Measurements from ENCODE around the gene IP6K1. TPM values are rescaled to one million over a fixed set of nuclear protein-coding genes. Genes with fewer than 3 reads are reported as not detected.

Gene IP6K1
- total RNA-seq, 1 donor: 47.9 TPM

GRCh38 chr3:49715611-49716121, 70.7 kb downstream of the IP6K1 start:
- TF ChIP-seq CTCF (IDR thresholded peaks at IDR 0.05; ENCODE audit: insufficient read depth, low read depth, low read length): no peak
- DNase-seq (ENCODE audit: low read depth): no peak
- H3K4me3 ChIP-seq (ENCODE audit: low read depth, low read length): no peak overlapping the region

DNA sequence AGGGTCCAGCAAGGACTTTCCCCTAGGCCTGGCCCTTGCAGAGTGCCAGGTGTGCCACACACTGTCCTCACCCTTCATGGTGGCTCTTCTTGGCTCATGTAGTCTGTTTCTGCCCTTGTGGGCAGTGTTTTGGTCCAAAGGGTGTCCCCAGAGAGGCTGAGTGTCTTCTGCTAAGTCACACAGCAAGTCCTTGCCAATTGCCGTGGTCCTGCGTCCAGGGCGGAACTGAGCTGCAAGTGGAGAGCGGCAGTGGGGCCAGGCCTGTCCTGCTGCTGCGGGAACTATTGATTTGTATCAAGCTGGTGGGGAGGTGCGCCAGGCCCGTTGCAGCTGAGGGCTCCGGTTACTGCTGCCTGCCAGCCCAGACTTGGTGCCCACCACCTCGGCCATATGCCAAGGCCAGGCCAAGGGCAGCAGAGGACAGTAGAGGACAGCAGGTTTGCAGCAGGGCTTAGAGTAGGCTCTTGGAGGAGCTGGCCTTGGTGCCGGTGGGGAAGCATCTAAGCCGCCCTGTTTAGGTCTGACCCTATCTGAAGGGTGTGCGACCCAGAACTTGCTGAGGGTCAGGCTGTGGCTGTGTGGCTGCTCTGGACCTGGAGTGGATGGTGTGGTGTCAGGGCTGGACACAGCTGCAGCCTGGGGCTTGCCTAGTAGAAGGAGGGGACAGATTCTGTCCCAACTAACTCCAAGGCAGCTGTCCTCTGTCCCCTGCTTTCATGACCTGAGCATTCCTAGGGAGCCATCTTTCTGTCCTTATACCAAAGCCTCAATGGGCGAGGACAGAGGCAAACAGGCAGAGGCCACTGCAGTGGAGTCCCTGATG, 71.4 kb downstream of the IP6K1 start:
- DNase-seq (ENCODE audit: low read depth): no peak
- H3K4me3 ChIP-seq (ENCODE audit: low read depth, low read length): no peak overlapping the region
- no peak for TF ChIP-seq CTCF (IDR thresholded peaks at IDR 0.05; ENCODE audit: insufficient read depth, low read depth, low read length)

DNA sequence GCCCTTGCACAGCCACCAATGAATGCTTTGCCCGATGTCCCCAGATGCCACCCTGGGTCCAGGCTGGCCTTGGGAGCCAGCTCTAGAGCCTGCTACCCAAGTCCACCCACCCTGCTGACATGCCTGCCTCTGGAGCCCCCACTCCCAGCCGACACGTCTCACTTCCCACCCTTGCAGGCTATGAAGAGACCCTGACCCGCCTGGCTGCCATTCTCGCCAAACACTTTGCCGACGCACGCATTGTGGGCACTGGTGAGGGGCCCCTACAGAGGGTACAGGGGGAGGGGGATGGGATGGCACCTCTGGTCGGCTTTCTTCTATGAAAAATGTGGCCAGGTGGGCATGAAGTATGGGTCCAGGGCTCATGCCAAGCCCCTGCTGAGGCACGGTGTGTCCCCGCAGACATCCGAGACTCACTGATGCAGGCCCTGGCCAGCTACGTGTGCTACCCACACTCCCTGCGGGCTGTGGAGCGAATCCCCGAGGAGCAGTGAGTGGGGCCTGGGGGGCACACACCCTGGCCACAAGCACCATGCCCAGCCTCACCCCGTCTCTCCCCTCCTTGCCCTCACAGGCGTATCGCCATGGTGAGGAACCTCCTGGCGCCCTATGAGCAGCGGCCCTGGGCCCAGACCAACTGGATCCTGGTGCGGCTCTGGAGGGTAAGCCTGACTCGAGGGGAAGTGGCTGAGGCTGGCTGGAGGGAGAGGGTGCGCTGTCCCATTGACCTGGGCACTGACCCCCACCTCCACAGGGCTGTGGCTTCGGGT, 72.8 kb downstream of the IP6K1 start:
- TF ChIP-seq CTCF (IDR thresholded peaks at IDR 0.05; ENCODE audit: insufficient read depth, low read depth, low read length): no peak
- DNase-seq (ENCODE audit: low read depth): no peak
- no peak overlapping the region for H3K4me3 ChIP-seq (ENCODE audit: low read depth, low read length)

- TF ChIP-seq CTCF (IDR thresholded peaks at IDR 0.05; ENCODE audit: insufficient read depth, low read depth, low read length): no peak
- H3K4me3 ChIP-seq (ENCODE audit: low read depth, low read length): no peak overlapping the region
- no peak for DNase-seq (ENCODE audit: low read depth)
These were observed 73.6 kb downstream of the IP6K1 start for GRCh38 chr3:49712631-49713317.

DNA sequence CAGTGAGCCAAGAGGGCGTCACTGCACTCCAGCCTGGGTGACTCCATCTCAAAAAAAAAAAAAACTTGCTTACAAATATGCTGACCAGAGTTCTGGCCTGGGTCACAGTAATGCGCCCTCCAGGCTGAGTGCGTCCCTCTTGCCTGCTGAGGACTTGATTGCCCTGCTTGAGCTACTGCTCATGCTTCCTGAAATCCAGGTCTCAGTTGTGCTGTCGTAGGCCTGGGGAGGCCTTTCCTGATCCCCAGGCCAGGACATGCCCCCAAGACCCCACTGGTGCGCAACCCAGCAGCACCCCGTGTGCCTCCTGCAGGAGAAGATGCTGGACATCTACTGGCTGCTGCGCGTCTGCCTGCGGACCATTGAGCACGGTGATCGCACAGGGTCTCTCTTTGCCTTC, 74.2 kb downstream of the IP6K1 start:
- no peak overlapping the region for H3K4me3 ChIP-seq (ENCODE audit: low read depth, low read length)
- TF ChIP-seq CTCF (IDR thresholded peaks at IDR 0.05; ENCODE audit: insufficient read depth, low read depth, low read length): no peak
- no peak for DNase-seq (ENCODE audit: low read depth)

GRCh38 chr3:49711489-49711888, 74.9 kb downstream of the IP6K1 start:
- no peak for TF ChIP-seq CTCF (IDR thresholded peaks at IDR 0.05; ENCODE audit: insufficient read depth, low read depth, low read length)

More at GRCh38 chr3:49711489-49711888, 74.9 kb downstream of the IP6K1 start:
- DNase-seq (ENCODE audit: low read depth): no peak
- no peak overlapping the region for H3K4me3 ChIP-seq (ENCODE audit: low read depth, low read length)

Measured in fibroblast of villous mesenchyme (primary cell).